GM23338 (cell line): Measurements from ENCODE around the gene UPK1A. TPM values are rescaled to one million over a fixed set of nuclear protein-coding genes. Genes with fewer than 3 reads are reported as not detected.

Experiments
- ATAC-seq: fragments of 200-7000 bp; cut with Tn5 transposase; 3 replicates; pipeline ENCODE4 v1.9.1; 2020
- DNase-seq: peaks from one replicate; pipeline ENCODE4 v3.0.0-alpha.2; 2015; ENCODE audit warnings: low spot score
- H2AFZ ChIP-seq: fragments of 200-600 bp; sonication (generic); 2 replicates; pipeline ENCODE4 v1.8.0; 2016; ENCODE audit warnings: antibody characterized with exemption, mild to moderate bottlenecking, moderate library complexity
- H3F3A ChIP-seq: fragments of 200-600 bp; sonication (generic); replicated peaks from 2 replicates; pipeline ENCODE4 v1.8.0; 2017; ENCODE audit warnings: antibody characterized with exemption, mixed run types, low read depth
- H3K27ac ChIP-seq: fragments of 200-600 bp; sonication (generic); 2 replicates; pipeline ENCODE4 v1.6.1; 2016; ENCODE audit warnings: low read depth
- H3K27me3 ChIP-seq: fragments of 200-600 bp; sonication (generic); 2 replicates; pipeline ENCODE4 v1.8.0; 2016; ENCODE audit warnings: mild to moderate bottlenecking, mixed run types, moderate library complexity; ENCODE audit not compliant: insufficient read depth
- H3K36me3 ChIP-seq: fragments of 200-600 bp; sonication (generic); 2 replicates; pipeline ENCODE4 v1.8.0; 2016; ENCODE audit warnings: mild to moderate bottlenecking; ENCODE audit not compliant: insufficient read depth
- H3K4me1 ChIP-seq: fragments of 200-600 bp; sonication (generic); 2 replicates; pipeline ENCODE4 v1.8.0; 2016; ENCODE audit warnings: mild to moderate bottlenecking, moderate library complexity; ENCODE audit not compliant: insufficient read depth
- H3K4me2 ChIP-seq: fragments of 200-600 bp; sonication (generic); 2 replicates; pipeline ENCODE4 v1.7.1; 2017; ENCODE audit warnings: mixed run types
- H3K4me3 ChIP-seq: fragments of 200-600 bp; sonication (generic); 2 replicates; pipeline ENCODE4 v1.6.1; 2016; ENCODE audit warnings: mixed run types
- H3K79me2 ChIP-seq: fragments of 200-600 bp; sonication (generic); replicated peaks from 2 replicates; pipeline ENCODE4 v1.8.0; 2017; ENCODE audit warnings: mild to moderate bottlenecking; ENCODE audit not compliant: insufficient read depth
- H3K9me2 ChIP-seq: fragments of 200-600 bp; sonication (generic); 2 replicates; pipeline ENCODE4 v1.8.0; 2017; ENCODE audit not compliant: insufficient read depth
- H4K20me1 ChIP-seq: fragments of 200-600 bp; sonication (generic); replicated peaks from 2 replicates; pipeline ENCODE4 v1.8.0; 2017; ENCODE audit warnings: mild to moderate bottlenecking; ENCODE audit not compliant: insufficient read depth
- H3K27ac Mint-ChIP-seq: 2 replicates; pipeline ENCODE4 v1.8.0; 2020; ENCODE audit warnings: inconsistent platforms, mild to moderate bottlenecking, moderate library complexity, mixed read lengths
- H3K27me3 Mint-ChIP-seq: 3 replicates; pipeline ENCODE4 v1.8.0; 2022; ENCODE audit warnings: low read depth, mild to moderate bottlenecking, moderate library complexity, mixed read lengths, inconsistent platforms; ENCODE audit not compliant: insufficient read depth, poor library complexity
- H3K36me3 Mint-ChIP-seq: 3 replicates; pipeline ENCODE4 v1.8.0; 2021; ENCODE audit warnings: low read depth, mild to moderate bottlenecking, inconsistent platforms, moderate library complexity, mixed read lengths
- H3K4me1 Mint-ChIP-seq: 3 replicates; pipeline ENCODE4 v1.8.0; 2020; ENCODE audit warnings: mild to moderate bottlenecking, inconsistent platforms, mixed read lengths
- H3K4me3 Mint-ChIP-seq: 3 replicates; pipeline ENCODE4 v1.8.0; 2021; ENCODE audit warnings: moderate library complexity, mild to moderate bottlenecking, inconsistent platforms, mixed read lengths
- H3K9me3 Mint-ChIP-seq: 3 replicates; pipeline ENCODE4 v1.8.0; 2020; ENCODE audit warnings: moderate library complexity, mild to moderate bottlenecking, inconsistent platforms, mixed read lengths
- CREB1 ChIP-seq: fragments of 250-450 bp; sonication (Bioruptor Pico); IDR thresholded peaks from 2 replicates; pipeline ENCODE4 v1.5.0; 2020; ENCODE audit warnings: low read depth, mild to moderate bottlenecking, moderate library complexity
- CTCF ChIP-seq, 2 experiments: fragments of 200-600 bp in 1 of 2; sonication (generic) in 1 of 2; conservative IDR thresholded peaks; 2 replicates each; pipeline versions ENCODE4 v1.5.1 to v1.6.1; 2016 to 2017; ENCODE audit warnings: antibody characterized with exemption in 2 of 2, low read depth in 2 of 2, mild to moderate bottlenecking in 2 of 2, moderate library complexity in 1 of 2
- ETS1 ChIP-seq: IDR thresholded peaks from 2 replicates; pipeline ENCODE4 v1.6.1; 2016; ENCODE audit warnings: antibody characterized with exemption
- EZH2 ChIP-seq: fragments of 200-600 bp; sonication (generic); IDR thresholded peaks from one replicate; pipeline ENCODE4 v1.8.0; 2017; ENCODE audit warnings: antibody characterized with exemption, mild to moderate bottlenecking, low read depth; ENCODE audit not compliant: unreplicated experiment
- EZH2phosphoT487 ChIP-seq: fragments of 200-600 bp; sonication (generic); IDR thresholded peaks from one replicate; pipeline ENCODE4 v1.8.1; 2018; ENCODE audit warnings: antibody characterized with exemption; ENCODE audit not compliant: unreplicated experiment
- JUNB ChIP-seq: IDR thresholded peaks from one replicate; pipeline ENCODE4 v1.6.1; 2016; ENCODE audit warnings: antibody characterized with exemption; ENCODE audit not compliant: unreplicated experiment
- NANOG ChIP-seq: IDR thresholded peaks from 2 replicates; pipeline ENCODE4 v1.6.1; 2016; ENCODE audit warnings: antibody characterized with exemption, borderline replicate concordance
- POLR2AphosphoS5 ChIP-seq: IDR thresholded peaks from 2 replicates; pipeline ENCODE4 v1.6.1; 2016; ENCODE audit warnings: antibody characterized with exemption, low read depth
- REST ChIP-seq: IDR thresholded peaks from one replicate; pipeline ENCODE4 v1.6.1; 2018; ENCODE audit warnings: antibody characterized with exemption; ENCODE audit not compliant: unreplicated experiment
- STAT1 ChIP-seq: IDR thresholded peaks from one replicate; pipeline ENCODE4 v1.6.1; 2016; ENCODE audit warnings: antibody characterized with exemption; ENCODE audit not compliant: unreplicated experiment
- ZNF114 ChIP-seq: fragments of 250-450 bp; sonication (Bioruptor Pico); IDR thresholded peaks from 2 replicates; pipeline ENCODE4 v1.5.0; 2020; ENCODE audit warnings: mild to moderate bottlenecking, moderate library complexity
- ZNF331 ChIP-seq: fragments of 250-450 bp; sonication (Bioruptor Pico); IDR thresholded peaks from 2 replicates; pipeline ENCODE4 v1.5.0; 2020; ENCODE audit warnings: low read depth, mild to moderate bottlenecking, moderate library complexity
- ZNF462 ChIP-seq: fragments of 250-450 bp; sonication (Bioruptor Pico); IDR thresholded peaks from 2 replicates; pipeline ENCODE4 v1.5.0; 2020; ENCODE audit warnings: mild to moderate bottlenecking, moderate library complexity
- polyA plus RNA-seq: library from polyadenylated mRNA; unstranded; fragments of >200 nt; fragmentation: Nextera tagmentation; extraction: Ambion mirVana; gene quantifications from 2 replicates; pipeline ENCODE4 v1.2.1, GENCODE V29; 2016
- total RNA-seq: library from RNA; depleted of rRNA; stranded (reverse); fragments of >200 nt; shearing (Covaris generic); gene quantifications from 2 replicates; pipeline ENCODE4 v1.2.3, GENCODE V29; 2014

UPK1A gene
- total and polyA plus RNA-seq, 2 experiments from 2014 or later: 0.42 to 1.5 TPM

- Mint-ChIP-seq H3K27ac (peak within 1 kb of the TSS; percentile 86), H3K4me1 (peaks cover 12% of the 10 kb centered on the region), H3K9me3 (no peaks in the 10 kb centered on the region), H3K4me3 (peak within 1 kb of the TSS; percentile 98), H3K27me3 (peaks cover 27% of the 10 kb centered on the region), H3K36me3 (peaks cover 19% of the 10 kb centered on the region)
- H3K36me3 ChIP-seq: 0 out of 2 replicates have a peak, but pooled peaks cover 4% of the 10 kb centered on the region
- peak within 1 kb of the TSS; percentile 28; the same call in 1 of the 2 replicates for H2AFZ ChIP-seq
- peaks cover 11% of the 10 kb centered on the region for H3K4me1 ChIP-seq
- H3K27me3 ChIP-seq: peaks cover 15% of the 10 kb centered on the region; the same call in 1 of the 2 replicates
- peaks cover 3% of the 10 kb centered on the region for H4K20me1 ChIP-seq
- ATAC-seq: peak; percentile 47
- peak within 1 kb of the TSS; percentile 90 for H3K4me3 ChIP-seq
- H3K27ac ChIP-seq: no peak within 1 kb of the TSS
- TF ChIP-seq STAT1 (no peak), CREB1 (CRISPR knock-in tag) (peak; percentile 30; the same call in 1 of the 2 replicates), JUNB (no peak), EZH2 (no peak), NANOG (no peak), ZNF331 (no peak), ZNF462 (CRISPR knock-in tag) (no peak), POLR2AphosphoS5 (peak; percentile 93), EZH2phosphoT487 (no peak), REST (no peak), CTCF (conservative IDR thresholded peaks at IDR 0.05; ENCODE audit: low read depth in 2 of 2) (no peak), ZNF114 (CRISPR knock-in tag) (no peak), ETS1 (peak; percentile 49; the same call in 1 of the 2 replicates)
- H3K4me2 ChIP-seq: peak within 1 kb of the TSS; percentile 97
- H3F3A ChIP-seq: 0 out of 2 replicates have a peak, but pooled peaks cover 7% of the 10 kb centered on the region
- peaks cover 21% of the 10 kb centered on the region for H3K79me2 ChIP-seq
- DNase-seq: peak; percentile 99
- no peaks in the 10 kb centered on the region for H3K9me2 ChIP-seq
These were observed 18.0 kb upstream of the UPK1A start, which contains the start of gene COX6B1 for GRCh38 chr19:35648017-35648961. COX6B1 (plus strand) TSS chr19:35648323; CDS start chr19:35651244, 2,921 bp downstream.
